ENCODE data around the gene PRR5L.

Gene PRR5L

DNA sequence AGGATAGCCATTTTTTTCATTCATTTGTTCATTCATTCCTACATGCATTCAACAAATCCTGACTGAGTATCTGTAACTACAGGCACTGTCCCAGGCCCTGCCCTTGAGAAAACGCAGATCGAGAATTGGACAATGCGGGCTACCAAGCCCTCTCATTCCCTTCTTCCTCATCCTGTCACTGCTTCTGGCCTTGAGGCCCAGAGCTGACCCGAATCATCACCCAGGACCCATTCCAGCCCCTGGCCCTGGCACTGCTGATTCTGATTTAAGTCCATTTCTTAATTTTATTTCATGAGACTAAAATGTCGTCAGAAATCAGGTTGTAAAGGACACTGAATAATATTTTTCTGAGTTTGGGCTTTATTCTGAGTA lies 31.1 kb upstream of the PRR5L start:
- Histone ChIP-seq H3K27me3 (ENCODE audit: control insufficient read depth, insufficient read depth, low read length) (no peaks in the 10 kb centered on the region), H3K9me3 (replicated peaks; ENCODE audit: low read length) (no peaks in the 10 kb centered on the region), H3K4me3 (ENCODE audit: low read length) (no peak overlapping the region), H3K9ac (ENCODE audit: low read depth, low read length) (no peak overlapping the region), H3K4me2 (ENCODE audit: low read length) (no peak overlapping the region), H3K36me3 (ENCODE audit: insufficient read depth, low read length) (peaks cover 3% of the 10 kb centered on the region), H3K4me1 (ENCODE audit: control insufficient read depth, insufficient read depth, low read length) (no peaks in the 10 kb centered on the region)

DNA sequence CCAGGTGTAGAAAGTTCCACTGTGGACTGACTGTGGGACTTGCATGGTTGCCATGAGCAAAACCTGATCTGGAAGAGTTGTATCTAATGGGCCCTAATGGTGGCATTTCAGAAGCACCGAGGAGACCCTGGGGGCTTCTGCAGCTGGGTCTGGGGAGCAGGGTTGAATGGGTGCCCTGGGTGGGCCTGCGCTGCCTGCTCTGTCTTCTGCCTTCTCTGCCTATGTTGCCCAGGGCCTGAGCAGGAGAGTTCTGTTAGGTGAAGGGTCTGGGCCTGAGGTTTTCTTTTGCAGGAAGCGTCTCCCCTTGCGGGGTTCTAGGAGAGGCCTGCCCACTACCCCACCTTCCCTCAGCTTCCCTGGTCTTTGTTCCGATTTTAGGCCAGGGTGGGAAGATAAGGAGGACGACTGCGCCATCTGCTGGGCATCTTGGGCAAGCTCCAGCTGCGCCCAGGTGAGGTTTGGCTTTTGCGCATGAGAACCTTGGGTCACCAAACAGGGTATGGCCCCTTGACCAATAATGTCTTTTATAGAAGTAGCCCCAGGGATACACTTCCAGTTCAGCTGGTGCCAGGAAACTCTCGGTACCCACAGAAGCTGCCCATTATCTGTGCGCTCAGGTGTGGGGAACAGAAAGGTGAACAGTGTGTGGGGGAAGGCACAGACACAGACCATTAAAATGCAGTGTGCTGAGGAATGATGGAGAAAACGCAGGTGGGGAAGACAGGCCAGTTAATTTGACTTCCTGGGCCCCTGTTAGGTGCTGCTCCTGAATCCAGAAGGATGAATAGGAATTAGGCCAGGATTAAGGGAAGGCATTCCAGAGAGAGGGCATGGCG lies 30.1 kb upstream of the PRR5L start:
- Histone ChIP-seq H3K27me3 (ENCODE audit: control insufficient read depth, insufficient read depth, low read length) (no peaks in the 10 kb centered on the region), H3K9me3 (replicated peaks; ENCODE audit: low read length) (no peaks in the 10 kb centered on the region), H3K36me3 (ENCODE audit: insufficient read depth, low read length) (peaks cover 6% of the 10 kb centered on the region), H3K4me3 (ENCODE audit: low read length) (no peak overlapping the region), H3K4me2 (ENCODE audit: low read length) (no peak overlapping the region), H3K9ac (ENCODE audit: low read depth, low read length) (no peak overlapping the region), H3K4me1 (ENCODE audit: control insufficient read depth, insufficient read depth, low read length) (no peaks in the 10 kb centered on the region)

DNA sequence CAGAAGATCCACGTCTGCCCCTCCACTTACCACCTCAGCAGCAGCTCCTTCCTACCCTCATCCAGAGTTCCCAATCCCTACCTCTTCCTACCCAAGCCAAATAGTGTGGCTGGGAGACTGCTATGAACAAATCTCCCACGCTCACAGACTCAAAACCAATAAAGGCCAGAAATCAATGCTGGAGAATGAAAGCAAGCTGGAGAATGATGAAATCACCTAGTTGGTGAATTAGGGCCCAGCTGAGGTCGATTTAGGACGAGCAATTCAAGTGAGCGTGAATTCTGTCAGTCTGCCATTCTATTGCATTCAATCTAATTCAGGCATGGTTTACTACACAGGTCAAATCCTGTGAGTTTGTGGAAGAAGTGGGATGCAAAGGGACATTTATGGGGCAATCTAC lies 29.3 kb upstream of the PRR5L start:
- H3K4me2 ChIP-seq (ENCODE audit: low read length) = no peak overlapping the region
- no peak overlapping the region for H3K9ac ChIP-seq (ENCODE audit: low read depth, low read length)
- H3K27me3 ChIP-seq (ENCODE audit: control insufficient read depth, insufficient read depth, low read length) = no peaks in the 10 kb centered on the region
- no peaks in the 10 kb centered on the region for H3K4me1 ChIP-seq (ENCODE audit: control insufficient read depth, insufficient read depth, low read length)
- H3K4me3 ChIP-seq (ENCODE audit: low read length) = no peak overlapping the region
- H3K9me3 ChIP-seq (replicated peaks; ENCODE audit: low read length) = no peaks in the 10 kb centered on the region
- peaks cover 13% of the 10 kb centered on the region for H3K36me3 ChIP-seq (ENCODE audit: insufficient read depth, low read length)

DNA sequence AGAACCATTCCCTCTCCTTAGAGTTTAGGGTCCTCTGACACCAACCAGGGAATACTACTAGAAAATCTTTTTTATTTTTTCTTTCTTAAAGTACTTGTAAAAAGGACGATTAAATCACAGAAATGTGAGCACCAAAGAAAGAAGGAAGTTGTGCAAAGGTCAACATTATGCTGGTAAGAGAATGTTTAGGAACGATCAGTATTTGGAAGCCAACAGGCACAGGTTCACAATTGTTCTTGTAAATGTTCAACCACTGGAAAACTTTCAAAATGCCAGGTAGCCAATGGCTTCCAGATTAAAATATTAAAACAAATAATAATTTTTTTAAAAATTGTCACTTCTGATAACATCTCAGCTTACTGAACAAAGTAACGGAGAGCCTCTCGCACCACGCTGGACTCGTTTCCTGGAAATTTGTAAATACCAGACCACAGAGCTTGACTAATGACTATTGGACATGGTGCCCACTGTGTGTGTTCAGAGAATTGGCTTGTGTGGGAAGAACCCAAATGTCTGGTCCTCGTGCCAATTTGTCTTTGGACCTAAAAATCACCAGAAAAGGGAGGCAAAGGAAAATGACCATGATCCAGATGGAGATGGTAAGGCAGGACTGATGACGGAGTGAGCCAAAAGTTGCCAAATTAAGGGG lies 27.6 kb upstream of the PRR5L start:
- no peaks in the 10 kb centered on the region for H3K4me1 ChIP-seq (ENCODE audit: control insufficient read depth, insufficient read depth, low read length)
- H3K4me3 ChIP-seq (ENCODE audit: low read length) = no peak overlapping the region
- H3K9me3 ChIP-seq (replicated peaks; ENCODE audit: low read length) = no peaks in the 10 kb centered on the region
- H3K9ac ChIP-seq (ENCODE audit: low read depth, low read length) = no peak overlapping the region
- no peaks in the 10 kb centered on the region for H3K27me3 ChIP-seq (ENCODE audit: control insufficient read depth, insufficient read depth, low read length)
- no peak overlapping the region for H3K4me2 ChIP-seq (ENCODE audit: low read length)
- H3K36me3 ChIP-seq (ENCODE audit: insufficient read depth, low read length) = peaks cover 21% of the 10 kb centered on the region

DNA sequence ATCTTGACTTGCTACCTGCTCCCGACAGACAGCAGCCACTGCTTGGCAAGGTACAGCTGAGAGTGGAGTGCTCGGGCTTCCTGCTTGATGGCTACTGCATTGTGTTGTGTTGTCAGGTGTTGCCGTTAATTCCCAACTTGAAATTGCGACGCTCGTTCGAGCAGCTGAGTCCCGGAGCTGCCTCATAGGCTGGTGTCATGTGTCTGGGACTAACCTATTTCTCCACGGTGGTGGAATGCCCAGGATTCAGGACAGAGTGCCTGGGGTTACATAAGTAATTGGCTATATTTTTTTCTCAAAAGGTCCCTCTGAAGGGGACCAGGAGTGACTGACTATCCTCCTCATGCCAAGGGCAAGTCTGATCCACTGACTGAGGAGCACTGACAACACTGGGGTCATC lies 25.4 kb upstream of the PRR5L start:
- Histone ChIP-seq H3K9me3 (replicated peaks; ENCODE audit: low read length) (no peaks in the 10 kb centered on the region), H3K4me1 (ENCODE audit: control insufficient read depth, insufficient read depth, low read length) (no peaks in the 10 kb centered on the region), H3K9ac (ENCODE audit: low read depth, low read length) (no peak overlapping the region), H3K27me3 (ENCODE audit: control insufficient read depth, insufficient read depth, low read length) (no peaks in the 10 kb centered on the region), H3K36me3 (ENCODE audit: insufficient read depth, low read length) (peaks cover 31% of the 10 kb centered on the region), H3K4me3 (ENCODE audit: low read length) (no peak overlapping the region), H3K4me2 (ENCODE audit: low read length) (no peak overlapping the region)

DNA sequence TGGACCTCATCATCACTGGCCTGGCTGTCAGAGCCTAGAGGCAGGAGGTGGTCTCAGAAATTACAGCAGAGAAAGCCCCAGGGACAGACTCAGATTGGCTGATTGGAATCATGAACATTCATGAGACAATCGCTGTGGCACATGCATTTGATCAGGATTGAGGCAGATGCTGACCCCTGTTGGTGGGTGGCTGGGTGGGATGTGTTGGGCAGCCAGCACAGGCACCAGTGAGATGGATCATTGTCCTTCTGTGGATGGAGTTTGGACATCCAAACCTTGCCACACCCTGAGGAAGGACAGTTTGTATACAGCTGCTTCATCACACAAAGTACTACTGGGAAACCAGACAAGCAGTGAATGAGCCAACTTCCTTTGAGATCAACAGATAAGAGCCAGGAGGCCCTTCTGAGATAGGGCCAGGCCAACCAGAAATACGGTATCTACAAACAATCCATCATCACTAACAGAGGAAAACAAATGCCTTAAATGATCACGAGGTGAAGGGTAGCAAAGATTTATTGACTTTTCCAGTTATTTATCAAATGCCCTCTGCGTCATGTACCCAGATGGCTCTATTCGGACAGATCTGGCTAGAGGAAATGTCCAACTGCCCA lies 24.2 kb upstream of the PRR5L start:
- no peaks in the 10 kb centered on the region for H3K27me3 ChIP-seq (ENCODE audit: control insufficient read depth, insufficient read depth, low read length)
- peaks cover 39% of the 10 kb centered on the region for H3K36me3 ChIP-seq (ENCODE audit: insufficient read depth, low read length)

DNA sequence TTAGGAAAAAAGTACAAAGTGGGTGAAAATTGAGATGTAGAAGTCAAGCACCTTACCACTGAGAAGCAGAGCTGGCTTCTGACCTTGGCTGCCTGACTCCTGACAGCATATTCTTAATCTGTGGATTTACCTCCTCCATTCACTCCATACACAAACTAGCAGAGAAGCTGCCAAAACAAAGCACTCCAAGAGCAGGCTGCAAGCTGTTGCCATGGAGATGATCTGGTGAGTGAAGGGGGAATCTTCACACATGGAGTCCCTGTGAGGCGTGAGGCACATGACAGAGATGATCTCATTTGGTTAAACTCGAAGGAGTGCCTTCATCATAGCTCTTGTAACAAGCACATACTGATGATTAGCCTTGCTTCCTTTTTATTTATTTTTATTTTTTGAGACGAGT lies 23.0 kb upstream of the PRR5L start:
- Histone ChIP-seq H3K4me3 (ENCODE audit: low read length) (no peak overlapping the region), H3K9ac (ENCODE audit: low read depth, low read length) (no peak overlapping the region), H3K4me2 (ENCODE audit: low read length) (no peak overlapping the region), H3K9me3 (replicated peaks; ENCODE audit: low read length) (no peaks in the 10 kb centered on the region), H3K4me1 (ENCODE audit: control insufficient read depth, insufficient read depth, low read length) (no peaks in the 10 kb centered on the region), H3K36me3 (ENCODE audit: insufficient read depth, low read length) (peaks cover 39% of the 10 kb centered on the region), H3K27me3 (ENCODE audit: control insufficient read depth, insufficient read depth, low read length) (no peaks in the 10 kb centered on the region)

More for the DNA sequence above, 24.2 kb upstream of the PRR5L start:
- Histone ChIP-seq H3K4me2 (ENCODE audit: low read length) (no peak overlapping the region), H3K4me1 (ENCODE audit: control insufficient read depth, insufficient read depth, low read length) (no peaks in the 10 kb centered on the region), H3K9ac (ENCODE audit: low read depth, low read length) (no peak overlapping the region), H3K9me3 (replicated peaks; ENCODE audit: low read length) (no peaks in the 10 kb centered on the region), H3K4me3 (ENCODE audit: low read length) (no peak overlapping the region)

DNA sequence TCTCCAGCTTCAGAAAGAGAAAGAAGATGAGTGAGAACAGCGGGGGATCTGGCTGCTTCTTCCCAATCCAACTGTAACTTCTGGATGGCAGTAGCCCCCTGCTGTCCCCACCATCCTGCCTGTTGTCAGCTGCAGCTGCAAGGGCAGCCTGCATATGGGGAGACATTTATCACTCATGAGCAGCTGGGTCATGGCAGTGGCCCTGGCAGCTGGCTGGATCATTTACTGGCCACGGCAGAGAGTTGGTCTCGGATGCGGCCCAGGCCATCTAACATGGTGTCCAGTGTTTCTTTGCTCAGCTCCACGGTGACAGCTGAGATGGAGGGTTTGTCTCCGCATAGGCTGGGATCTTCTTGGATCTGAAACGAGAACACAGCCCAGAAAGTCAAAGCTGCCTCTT lies 21.7 kb upstream of the PRR5L start:
- H3K9ac ChIP-seq (ENCODE audit: low read depth, low read length) = no peak overlapping the region
- H3K4me2 ChIP-seq (ENCODE audit: low read length) = no peak overlapping the region
- H3K9me3 ChIP-seq (replicated peaks; ENCODE audit: low read length) = no peaks in the 10 kb centered on the region
- no peak overlapping the region for H3K4me3 ChIP-seq (ENCODE audit: low read length)
- H3K36me3 ChIP-seq (ENCODE audit: insufficient read depth, low read length) = peaks cover 48% of the 10 kb centered on the region
- H3K27me3 ChIP-seq (ENCODE audit: control insufficient read depth, insufficient read depth, low read length) = no peaks in the 10 kb centered on the region
- no peaks in the 10 kb centered on the region for H3K4me1 ChIP-seq (ENCODE audit: control insufficient read depth, insufficient read depth, low read length)

DNA sequence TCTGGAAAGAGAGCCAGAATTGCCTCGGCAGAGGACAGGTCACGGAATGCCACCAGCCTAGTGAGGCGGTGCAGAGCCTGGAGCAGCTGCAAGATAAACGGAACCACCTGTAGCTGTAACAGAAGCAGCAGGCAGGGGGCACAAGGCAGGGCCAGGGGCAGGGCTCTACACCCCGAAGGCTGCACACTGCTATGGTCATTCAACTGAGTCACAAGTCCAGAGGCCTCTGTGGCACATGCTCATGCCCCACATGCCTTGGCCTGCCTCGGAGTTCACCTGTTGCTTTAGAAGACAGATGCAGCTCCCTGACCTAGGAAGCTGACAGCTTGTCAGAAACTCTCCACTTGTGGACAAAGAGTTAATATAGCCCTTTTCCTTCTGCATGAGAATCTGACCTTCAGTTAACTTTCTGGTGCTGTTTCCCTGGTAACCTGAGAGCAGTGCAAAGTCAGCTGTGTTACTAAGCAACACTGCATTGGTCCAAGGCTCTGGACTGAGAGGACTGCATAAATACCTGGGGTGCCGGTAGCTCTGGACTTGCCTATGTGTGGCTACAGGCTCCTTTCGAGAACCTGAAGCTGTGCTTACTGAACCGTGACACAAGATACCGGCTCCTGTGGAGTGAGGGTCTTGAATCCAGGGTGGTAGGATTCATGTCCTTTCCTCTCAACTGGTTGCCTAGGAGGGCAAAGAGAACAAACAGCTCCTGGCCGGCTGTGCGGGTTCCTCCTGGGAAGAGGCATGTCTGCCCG lies 17.4 kb upstream of the PRR5L start:
- Histone ChIP-seq H3K27me3 (ENCODE audit: control insufficient read depth, insufficient read depth, low read length) (no peaks in the 10 kb centered on the region), H3K4me1 (ENCODE audit: control insufficient read depth, insufficient read depth, low read length) (peaks cover 8% of the 10 kb centered on the region), H3K36me3 (ENCODE audit: insufficient read depth, low read length) (peaks cover 25% of the 10 kb centered on the region), H3K4me3 (ENCODE audit: low read length) (no peak overlapping the region), H3K4me2 (ENCODE audit: low read length) (no peak overlapping the region), H3K9ac (ENCODE audit: low read depth, low read length) (no peak overlapping the region), H3K9me3 (replicated peaks; ENCODE audit: low read length) (no peaks in the 10 kb centered on the region)

DNA sequence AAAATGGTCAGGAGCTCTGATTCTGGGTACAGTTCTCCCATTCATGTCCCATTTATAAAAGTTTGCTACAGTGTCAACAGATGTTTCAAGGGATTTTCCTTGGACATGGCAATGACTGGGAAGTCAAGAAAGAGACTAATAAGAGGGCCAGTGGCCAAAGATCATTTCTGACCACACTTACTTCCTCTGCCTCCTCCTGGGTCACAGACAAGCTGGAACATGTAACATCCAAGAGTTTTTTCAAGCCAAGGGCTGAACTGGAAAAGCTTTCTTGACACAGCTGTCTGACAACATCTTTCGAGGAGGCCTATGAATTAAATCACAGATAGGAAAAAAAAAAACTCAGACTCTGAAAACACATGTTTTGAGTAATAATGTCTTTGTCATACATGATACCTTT lies 15.6 kb upstream of the PRR5L start:
- H3K4me3 ChIP-seq (ENCODE audit: low read length) = no peak overlapping the region
- H3K27me3 ChIP-seq (ENCODE audit: control insufficient read depth, insufficient read depth, low read length) = no peaks in the 10 kb centered on the region
- no peak overlapping the region for H3K4me2 ChIP-seq (ENCODE audit: low read length)
- H3K36me3 ChIP-seq (ENCODE audit: insufficient read depth, low read length) = peaks cover 17% of the 10 kb centered on the region
- H3K9me3 ChIP-seq (replicated peaks; ENCODE audit: low read length) = no peaks in the 10 kb centered on the region
- H3K9ac ChIP-seq (ENCODE audit: low read depth, low read length) = no peak overlapping the region
- peaks cover 8% of the 10 kb centered on the region for H3K4me1 ChIP-seq (ENCODE audit: control insufficient read depth, insufficient read depth, low read length)

DNA sequence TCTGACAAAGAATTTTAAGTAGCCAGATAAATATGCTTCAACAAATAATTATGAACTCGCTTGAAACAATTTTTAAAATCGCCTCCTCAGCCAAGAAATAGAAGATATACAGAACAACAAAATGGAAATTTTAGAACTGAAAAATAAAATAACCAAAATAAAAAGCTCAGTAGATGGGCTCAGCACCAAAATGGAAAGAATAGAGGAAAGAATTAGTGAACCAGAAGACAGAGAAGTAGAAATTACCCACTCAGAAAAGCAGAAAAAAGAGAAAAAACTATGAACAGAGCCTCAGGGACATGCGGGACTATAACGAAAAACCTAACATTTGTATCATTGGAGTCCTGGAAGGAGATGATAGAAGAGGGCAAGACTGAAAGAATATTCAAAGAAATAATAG lies 14.2 kb upstream of the PRR5L start:
- peaks cover 8% of the 10 kb centered on the region for H3K36me3 ChIP-seq (ENCODE audit: insufficient read depth, low read length)
- H3K4me1 ChIP-seq (ENCODE audit: control insufficient read depth, insufficient read depth, low read length) = peaks cover 8% of the 10 kb centered on the region
- no peak overlapping the region for H3K4me2 ChIP-seq (ENCODE audit: low read length)
- H3K4me3 ChIP-seq (ENCODE audit: low read length) = no peak overlapping the region
- no peaks in the 10 kb centered on the region for H3K27me3 ChIP-seq (ENCODE audit: control insufficient read depth, insufficient read depth, low read length)
- H3K9me3 ChIP-seq (replicated peaks; ENCODE audit: low read length) = no peaks in the 10 kb centered on the region
- H3K9ac ChIP-seq (ENCODE audit: low read depth, low read length) = no peak overlapping the region

Measured in skeletal muscle satellite cell (primary cell).